ENCODE measurements around the gene HEPH. TPM values are rescaled to one million over a fixed set of nuclear protein-coding genes. Genes with fewer than 3 reads are reported as not detected.

HEPH gene
- total RNA-seq, 4 donors from 2014 or later, result 0.49 to 7.0 (median 4.4) TPM

DNA sequence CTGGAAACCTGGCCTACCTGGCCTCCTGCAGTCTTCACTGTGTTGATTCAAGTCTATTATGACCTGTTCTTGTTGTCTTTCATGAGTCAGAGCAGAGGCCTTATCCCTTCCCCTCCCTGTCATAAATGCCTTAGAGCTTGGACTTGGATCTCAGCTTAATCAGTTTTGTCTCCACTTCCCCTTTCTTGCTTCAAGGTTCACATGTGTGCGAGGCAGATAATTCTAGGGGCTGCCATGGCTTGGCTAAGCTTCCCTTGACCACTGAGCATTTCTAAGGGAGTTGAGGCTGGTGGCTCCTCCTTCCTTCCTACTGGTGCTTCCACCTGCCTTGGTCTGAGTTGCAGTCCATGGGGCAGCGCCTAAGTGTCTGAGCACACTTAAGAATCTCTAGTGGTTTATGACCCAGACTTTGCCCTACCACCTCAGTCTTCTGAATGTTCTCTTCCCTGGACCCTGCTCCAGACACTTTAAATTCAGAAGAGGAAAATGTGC, 1.7 kb upstream of the HEPH start:
- TF ChIP-seq, protein P1, sequence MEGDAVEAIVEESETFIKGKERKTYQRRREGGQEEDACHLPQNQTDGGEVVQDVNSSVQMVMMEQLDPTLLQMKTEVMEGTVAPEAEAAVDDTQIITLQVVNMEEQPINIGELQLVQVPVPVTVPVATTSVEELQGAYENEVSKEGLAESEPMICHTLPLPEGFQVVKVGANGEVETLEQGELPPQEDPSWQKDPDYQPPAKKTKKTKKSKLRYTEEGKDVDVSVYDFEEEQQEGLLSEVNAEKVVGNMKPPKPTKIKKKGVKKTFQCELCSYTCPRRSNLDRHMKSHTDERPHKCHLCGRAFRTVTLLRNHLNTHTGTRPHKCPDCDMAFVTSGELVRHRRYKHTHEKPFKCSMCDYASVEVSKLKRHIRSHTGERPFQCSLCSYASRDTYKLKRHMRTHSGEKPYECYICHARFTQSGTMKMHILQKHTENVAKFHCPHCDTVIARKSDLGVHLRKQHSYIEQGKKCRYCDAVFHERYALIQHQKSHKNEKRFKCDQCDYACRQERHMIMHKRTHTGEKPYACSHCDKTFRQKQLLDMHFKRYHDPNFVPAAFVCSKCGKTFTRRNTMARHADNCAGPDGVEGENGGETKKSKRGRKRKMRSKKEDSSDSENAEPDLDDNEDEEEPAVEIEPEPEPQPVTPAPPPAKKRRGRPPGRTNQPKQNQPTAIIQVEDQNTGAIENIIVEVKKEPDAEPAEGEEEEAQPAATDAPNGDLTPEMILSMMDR (IDR thresholded peaks at IDR 0.05; ENCODE audit: low read depth), result no peak

DNA sequence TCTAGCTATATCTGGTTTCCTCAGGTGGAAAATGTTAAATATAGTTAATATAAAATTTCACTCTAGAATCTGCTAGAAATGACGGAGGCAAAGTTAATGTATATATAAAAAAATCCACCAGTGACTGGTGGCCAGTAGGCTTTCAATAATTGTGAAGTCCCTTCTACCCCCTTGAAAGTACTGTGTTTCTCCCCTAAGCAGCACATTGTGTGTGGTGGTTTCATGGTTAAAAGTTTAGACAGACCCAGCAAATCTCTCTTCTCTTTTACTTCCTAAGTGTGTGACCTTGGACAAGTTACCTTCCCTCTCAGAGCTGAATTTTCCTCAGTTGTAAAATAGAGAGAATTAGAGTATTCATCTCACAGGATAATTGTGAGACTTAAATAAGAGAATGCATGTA, 600 bp upstream of the HEPH start:
- TF ChIP-seq, protein P1 (IDR thresholded peaks at IDR 0.05; ENCODE audit: low read depth), result no peak

DNA sequence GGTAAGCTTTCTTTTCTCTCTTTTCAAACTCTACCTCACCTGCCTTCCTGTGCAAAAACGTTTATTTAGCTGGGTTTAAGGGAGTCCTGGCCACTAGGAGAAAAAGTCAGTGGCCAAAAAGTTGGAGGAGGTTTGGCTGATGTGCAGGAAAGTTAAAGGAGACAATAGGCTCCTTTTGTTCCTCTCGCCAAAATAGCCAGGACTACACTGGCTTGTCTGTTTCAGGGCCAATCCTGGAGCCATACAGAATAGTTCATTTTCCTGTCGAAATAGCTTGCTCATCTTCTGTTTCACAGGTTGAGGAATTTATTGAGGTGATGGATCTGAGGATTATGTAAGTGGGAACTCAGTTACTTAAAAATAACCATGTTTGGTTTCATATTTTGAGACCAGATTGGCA, 423 bp downstream of the HEPH start:
- TF ChIP-seq, protein P1 (IDR thresholded peaks at IDR 0.05; ENCODE audit: low read depth), result no peak

DNA sequence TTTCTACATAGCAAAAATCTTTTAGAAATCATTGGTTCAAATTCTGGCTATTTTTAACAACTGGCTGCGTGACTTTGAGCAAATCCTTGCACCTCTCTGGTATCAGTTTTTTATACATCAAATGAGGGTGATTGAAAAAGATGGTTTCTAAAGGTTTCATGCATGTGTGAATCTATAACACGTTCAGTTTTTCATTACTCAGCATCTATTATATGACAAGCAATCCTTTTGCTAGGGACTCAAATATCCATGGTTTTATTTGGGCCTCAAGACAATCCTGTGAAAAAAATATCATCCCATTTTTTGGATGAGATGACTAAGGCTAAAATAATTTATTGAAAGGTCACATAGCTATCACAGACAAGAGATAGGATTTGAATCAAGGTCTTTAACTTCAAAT, 884 bp downstream of the HEPH start:
- TF ChIP-seq, protein P1 (IDR thresholded peaks at IDR 0.05; ENCODE audit: low read depth), result no peak

DNA sequence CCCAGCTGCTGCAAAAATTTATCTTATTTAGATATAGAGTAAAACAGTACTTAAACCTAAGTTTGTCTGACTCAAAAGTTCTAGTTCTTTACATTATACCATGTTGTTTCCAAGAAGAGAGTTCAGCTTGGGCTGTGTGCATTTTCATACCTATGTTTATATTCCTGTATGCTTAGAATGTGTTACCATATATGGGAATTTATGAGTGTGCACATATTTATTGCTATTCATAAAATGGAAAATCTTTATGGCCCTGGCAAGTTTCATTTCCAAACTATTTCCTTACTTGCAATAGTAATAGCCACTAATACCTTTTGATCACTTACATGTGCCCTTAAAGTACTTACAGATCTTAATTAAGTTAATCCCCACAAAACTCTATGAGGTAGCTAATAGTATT, 2.6 kb downstream of the HEPH start:
- TF ChIP-seq, protein P1 (IDR thresholded peaks at IDR 0.05; ENCODE audit: low read depth), result no peak

GRCh38 chrX:66167431-66167830, 3.4 kb downstream of the HEPH start:
- TF ChIP-seq, protein P1 (IDR thresholded peaks at IDR 0.05; ENCODE audit: low read depth), result no peak

DNA sequence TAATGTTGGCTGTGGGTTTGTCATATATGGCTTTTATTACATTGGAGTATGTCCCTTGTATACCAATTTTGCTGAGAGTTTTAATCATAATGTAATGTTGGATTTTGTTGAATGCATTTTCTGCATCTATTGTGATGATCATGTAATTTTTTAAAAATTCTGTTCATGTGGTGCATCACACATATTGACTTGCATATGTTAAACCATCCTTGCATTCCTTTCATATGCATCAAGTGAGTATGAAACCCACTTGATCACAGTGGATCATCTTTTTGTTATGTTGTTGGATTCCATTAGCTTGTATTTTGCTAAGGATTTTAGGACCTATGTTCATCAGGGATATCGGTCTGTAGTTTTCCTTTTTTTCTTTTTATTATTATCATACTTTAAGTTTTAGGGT, 12.1 kb downstream of the HEPH start:
- TF ChIP-seq, protein P1 (IDR thresholded peaks at IDR 0.05; ENCODE audit: low read depth), result no peak
